ENCODE measurements around the gene SMPD3.
A peak's percentile ranks its signal among the peaks of the same experiment; 100 is the strongest.

SMPD3 gene

DNA sequence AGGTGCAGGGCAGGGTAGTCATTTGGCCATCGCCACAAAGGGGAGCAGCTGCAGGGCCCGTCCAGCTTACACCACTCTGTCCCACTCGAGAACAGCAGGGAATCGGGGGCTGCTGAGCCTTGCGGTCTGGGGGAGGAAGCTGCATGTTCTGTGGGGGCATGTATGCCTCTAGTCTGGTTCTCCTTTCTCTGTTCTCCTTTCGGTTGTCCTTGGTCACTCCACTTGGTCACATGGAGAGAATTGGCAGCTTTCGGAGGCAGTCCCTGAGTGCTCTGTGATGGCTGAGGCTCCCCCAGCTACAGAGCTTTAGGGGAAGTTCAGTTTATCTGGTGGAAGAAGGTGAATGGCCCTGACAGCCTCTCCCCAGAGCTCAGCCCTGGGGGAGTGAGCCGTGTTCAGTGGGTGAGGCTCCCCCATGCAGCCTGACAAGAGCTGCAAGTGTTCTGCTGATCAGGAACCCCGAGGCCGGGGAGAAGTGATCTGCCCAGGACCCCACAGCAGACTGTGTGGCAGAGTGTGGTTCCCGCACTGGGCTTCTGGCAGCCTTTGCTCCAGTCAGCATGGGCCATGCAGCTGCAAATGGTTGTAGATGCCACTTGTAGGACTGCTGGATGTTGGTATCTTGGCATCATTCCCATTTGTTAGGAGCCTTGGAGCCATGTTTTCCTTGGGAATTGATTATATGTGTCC lies 22.3 kb upstream of the SMPD3 start:
- peak; percentile 35 for DNase-seq

- no peak for DNase-seq
Measured at GRCh38 chr16:68469796-68470460, 21.6 kb upstream of the SMPD3 start.

- no peak for DNase-seq
Measured at GRCh38 chr16:68468842-68469241, 20.5 kb upstream of the SMPD3 start.

DNA sequence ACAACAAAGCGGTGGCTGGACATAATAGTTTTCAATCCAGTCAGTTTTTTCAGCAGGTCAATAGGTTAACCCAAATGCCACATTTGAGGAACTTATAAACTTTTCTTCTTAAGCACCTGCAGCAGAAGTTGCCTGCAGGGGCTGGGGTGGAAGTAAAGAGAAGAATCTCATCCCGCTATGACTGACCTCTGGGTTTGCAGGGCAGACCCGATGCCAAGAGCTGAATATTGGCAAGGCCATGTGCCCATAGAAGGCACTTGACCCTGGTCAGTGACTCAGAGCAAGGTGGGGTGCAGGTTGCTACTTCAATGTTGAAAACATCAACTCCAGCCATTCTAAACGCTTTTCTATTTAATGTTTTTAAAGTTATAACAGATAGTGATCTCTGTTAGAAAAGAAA lies 17.9 kb upstream of the SMPD3 start:
- DNase-seq = no peak

GRCh38 chr16:68463904-68464303 lies 15.6 kb upstream of the SMPD3 start:
- no peak for DNase-seq

- DNase-seq = no peak
Measured at GRCh38 chr16:68460067-68460466, 11.8 kb upstream of the SMPD3 start.

- DNase-seq = no peak
Measured at GRCh38 chr16:68459457-68459856, 11.1 kb upstream of the SMPD3 start.

DNA sequence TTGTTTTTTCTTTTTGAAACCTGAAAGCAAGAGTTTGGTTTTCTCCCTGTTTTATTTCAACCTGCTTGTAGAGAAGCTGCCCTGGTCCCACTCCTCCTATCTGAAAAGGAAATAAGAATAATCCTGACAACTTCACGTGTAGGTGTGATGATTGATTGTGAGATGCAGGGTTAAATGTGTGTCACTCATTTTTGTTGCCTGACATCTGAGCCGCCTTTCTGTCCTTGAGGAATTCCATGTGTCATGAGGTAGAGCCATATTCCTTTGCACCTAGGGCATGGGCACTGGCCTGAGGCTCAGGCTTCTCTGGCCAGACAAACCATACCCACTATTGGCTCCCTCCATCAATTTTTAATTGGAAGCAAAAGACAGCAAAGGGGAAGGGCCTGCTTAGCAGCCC lies 10.2 kb upstream of the SMPD3 start:
- DNase-seq = no peak

DNA sequence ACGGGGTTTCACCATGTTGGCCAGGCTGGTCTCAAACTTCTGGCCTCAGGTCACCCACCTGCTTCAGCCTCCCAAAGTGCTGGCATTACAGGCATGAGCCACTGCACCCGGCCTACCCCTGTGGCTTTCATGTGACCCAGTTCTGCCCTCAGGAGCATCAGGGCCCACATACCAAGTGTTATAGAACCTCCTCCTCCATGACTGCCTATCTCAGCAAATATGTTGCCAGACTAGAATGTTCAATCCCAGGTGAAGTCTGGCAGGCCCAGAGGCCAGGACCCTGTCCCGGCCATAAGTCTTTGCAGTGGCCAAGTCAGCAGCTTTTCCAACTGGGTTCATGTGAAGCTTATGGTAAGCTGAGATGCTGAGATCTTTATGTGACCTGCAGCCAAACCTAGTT lies 9.8 kb upstream of the SMPD3 start:
- no peak for DNase-seq

DNA sequence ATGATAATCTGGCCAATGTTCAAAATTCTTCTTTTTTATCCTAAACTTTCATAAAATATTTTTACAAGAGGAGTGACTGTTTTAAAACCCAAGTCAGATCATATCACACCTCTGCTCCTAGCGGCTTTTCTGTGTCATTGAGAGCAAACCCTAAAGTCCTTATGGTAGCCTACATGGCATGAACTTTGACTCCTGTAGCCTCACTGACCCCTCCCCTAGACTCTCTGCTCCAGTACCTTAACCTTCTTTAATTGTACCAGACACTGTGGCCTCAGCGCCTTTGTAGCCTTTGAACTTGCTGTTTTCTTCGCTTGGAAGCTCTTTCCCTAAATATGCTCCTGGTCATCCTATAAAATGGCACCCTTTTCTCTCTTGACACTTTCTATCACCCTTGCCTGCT lies 7.3 kb upstream of the SMPD3 start:
- DNase-seq = no peak

DNA sequence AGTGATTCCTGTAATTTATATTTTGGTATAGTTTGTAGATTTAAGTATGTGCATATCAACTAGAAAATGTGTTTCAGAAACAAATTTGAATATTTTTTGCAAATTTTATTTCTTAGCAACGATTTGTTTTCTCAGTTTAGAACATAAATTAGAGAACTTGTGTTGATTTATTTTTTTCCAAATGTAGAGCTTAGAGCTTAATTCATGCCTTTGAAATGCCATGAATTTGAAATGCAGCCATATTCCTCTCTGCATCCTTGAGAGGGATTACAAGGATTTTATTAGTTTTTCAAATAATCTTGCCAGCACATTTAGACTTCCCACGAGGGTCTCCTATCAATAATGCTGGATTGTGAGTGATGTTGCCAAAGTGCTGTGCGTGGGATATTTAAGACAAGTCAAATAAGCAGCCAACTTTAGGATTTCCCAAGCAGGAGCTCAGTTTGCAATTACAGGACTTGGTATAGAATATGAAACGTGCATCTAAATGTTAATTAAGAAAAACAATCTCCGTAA lies 6.7 kb upstream of the SMPD3 start:
- no peak for DNase-seq

- no peak for DNase-seq
Measured at GRCh38 chr16:68453816-68454215, 5.5 kb upstream of the SMPD3 start.

GRCh38 chr16:68452176-68452575 lies 3.9 kb upstream of the SMPD3 start:
- no peak for DNase-seq

DNA sequence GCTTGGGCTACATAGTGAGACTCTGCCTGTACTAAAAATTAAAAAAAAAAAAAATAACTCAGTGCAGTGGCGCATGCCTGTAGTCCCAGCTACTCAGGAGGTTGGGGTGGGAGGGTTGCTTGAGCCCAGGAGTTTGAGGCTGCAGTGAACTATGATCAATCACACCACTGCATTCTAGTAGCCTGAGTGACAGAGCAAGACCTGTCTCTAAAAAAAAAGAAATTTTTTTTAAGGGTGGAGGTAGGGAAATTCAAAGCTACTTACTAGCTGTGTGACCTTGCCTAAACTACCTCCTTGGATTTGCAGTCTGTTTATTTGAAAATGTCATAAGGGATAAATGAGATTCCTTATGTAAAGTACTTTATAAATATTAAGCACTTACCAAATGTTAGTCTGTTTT lies 3.4 kb upstream of the SMPD3 start:
- DNase-seq = no peak

- DNase-seq = no peak
Measured at GRCh38 chr16:68450741-68451255, 2.5 kb upstream of the SMPD3 start.

DNA sequence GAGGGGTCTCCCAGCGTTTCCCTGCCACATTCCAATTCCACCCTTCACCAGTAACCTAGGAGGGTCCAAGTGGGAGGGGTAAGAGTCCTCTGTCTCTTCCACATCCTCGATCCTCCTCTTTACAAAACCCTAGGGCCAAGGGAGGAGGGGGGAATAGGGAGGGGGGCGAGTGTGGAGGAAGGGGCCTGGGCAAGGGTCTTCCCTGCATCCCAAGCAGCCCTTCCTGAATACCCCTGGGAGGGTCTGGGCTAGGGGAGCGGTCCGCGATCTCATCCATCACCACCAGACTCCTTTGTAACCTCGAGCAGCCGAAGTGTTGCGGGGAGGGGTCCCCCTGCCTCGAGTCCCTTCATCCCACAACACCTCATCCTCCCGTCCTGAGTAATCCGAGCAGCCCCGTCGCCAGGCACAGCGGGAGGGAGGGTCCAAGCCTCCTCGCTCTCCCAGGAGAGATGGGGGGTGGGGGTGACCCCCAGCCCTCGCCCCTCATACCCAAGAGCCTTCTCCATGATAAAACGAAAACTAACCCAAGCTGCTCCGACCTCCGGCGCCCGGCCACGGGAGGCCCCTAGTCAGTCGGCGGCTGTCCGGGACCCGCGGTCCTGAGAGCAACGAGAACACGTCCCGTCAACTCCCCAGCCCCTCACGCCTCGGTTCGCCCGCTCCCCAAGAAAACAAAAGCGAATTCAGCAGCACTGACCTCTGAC lies 502 bp downstream of the SMPD3 start:
- no peak for DNase-seq

- no peak for DNase-seq
Measured at GRCh38 chr16:68446681-68447652, 1.3 kb downstream of the SMPD3 start.

GRCh38 chr16:68445458-68445857 lies 2.9 kb downstream of the SMPD3 start:
- DNase-seq = no peak

GRCh38 chr16:68444056-68444657 lies 4.2 kb downstream of the SMPD3 start:
- DNase-seq = peak; percentile 55

DNA sequence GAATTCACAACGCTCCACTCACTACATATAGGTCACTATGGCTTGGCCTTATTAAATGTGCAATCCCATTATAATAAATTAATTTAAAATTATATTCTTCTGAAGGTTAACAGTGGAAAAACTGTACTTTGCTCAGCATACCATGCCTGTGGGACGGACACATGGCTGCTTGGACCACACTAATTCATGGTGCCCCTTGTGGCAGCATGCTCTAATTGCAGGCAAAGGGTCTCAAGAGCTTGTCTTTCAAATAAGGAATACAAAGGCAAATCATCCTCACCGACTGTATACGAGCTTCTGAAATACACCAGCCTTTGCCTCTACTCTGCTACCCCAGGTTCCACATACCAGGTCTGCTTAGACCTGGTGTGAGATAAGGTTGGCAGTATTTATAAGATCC lies 11.7 kb downstream of the SMPD3 start:
- DNase-seq = no peak

- DNase-seq = no peak
Measured at GRCh38 chr16:68434624-68435210, 13.6 kb downstream of the SMPD3 start.

GRCh38 chr16:68433316-68433715 lies 15.0 kb downstream of the SMPD3 start:
- DNase-seq = no peak

Measured in left hindlimb (tissue), 1 donor.